ENCODE data around the gene EMP1. TPM values are rescaled to one million over a fixed set of nuclear protein-coding genes. Genes with fewer than 3 reads are reported as not detected.

Gene EMP1
- total and polyA plus RNA-seq, 2 donors (not counting 3 experiments of a cell fraction or from before 2014, with no cell fraction given): 265 to 528 TPM

DNA sequence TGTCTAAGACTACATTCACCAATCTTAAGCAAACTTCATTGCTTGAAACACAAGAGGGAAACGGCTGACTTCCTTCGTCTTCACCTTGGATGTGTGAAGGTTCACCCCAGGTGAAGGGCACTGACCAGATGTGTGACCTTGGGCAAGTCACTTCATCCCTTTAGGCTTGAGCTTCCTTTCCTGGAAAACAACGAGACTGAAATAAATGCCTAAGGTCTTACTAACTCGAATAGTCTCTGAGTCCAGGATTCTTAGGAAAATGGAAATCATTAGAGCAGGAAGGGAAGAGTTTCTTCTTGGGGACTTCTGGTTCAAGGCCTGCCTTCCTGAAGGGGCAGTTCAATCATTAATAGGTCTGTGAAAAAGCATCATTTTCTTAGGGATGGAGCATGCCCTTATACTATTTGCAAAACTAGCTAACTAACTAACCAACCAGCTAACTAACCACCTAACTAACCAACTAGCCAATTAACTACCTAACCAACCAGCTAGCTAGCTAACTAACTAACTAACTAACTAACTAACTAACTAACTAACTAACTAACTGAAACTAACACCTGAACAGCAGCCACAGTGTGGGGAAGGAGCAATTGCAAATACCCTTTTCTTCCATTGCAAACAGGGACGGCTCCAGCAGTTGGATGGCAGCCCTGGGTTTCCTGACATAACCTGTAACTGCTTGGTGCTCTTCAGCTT, 31.5 kb upstream of the EMP1 start:
- Histone ChIP-seq H2AFZ (ENCODE audit: low read depth, low read length) (peak overlapping the region; percentile 14), H3K4me1 (ENCODE audit: control insufficient read depth, extremely low read depth, insufficient read depth, low read length) (peaks cover 34% of the 10 kb centered on the region), H3K9ac (replicated peaks; ENCODE audit: extremely low read depth, insufficient read depth, low read length) (no peak overlapping the region), H3K4me3 (replicated peaks in 1 of 3; ENCODE audit: insufficient read depth in 1 of 3, low read depth in 1 of 3, low read length in 3 of 3) (no peak overlapping the region), H3K9me1 (replicated peaks; ENCODE audit: control insufficient read depth, extremely low read depth, insufficient read depth, low read length) (no peaks in the 10 kb centered on the region), H3K27ac (ENCODE audit: insufficient read depth, low read depth, low read length) (peak overlapping the region; percentile 54), H3K36me3 (ENCODE audit: control insufficient read depth in 2 of 2, extremely low read depth in 1 of 2, insufficient read depth in 2 of 2, low read length in 2 of 2) (no peaks in the 10 kb centered on the region), H3K79me2 (ENCODE audit: control insufficient read depth, insufficient read depth, low read length) (no peaks in the 10 kb centered on the region), H3K4me2 (ENCODE audit: insufficient read depth, low read length) (peak overlapping the region; percentile 23), H4K20me1 (replicated peaks; ENCODE audit: control insufficient read depth, extremely low read depth, insufficient read depth, low read length) (no peaks in the 10 kb centered on the region), H3K9me3 (replicated peaks; ENCODE audit: control insufficient read depth, insufficient read depth, low read length) (no peaks in the 10 kb centered on the region), H3K27me3 (ENCODE audit: control insufficient read depth in 2 of 2, insufficient read depth in 2 of 2, low read length in 2 of 2) (no peaks in the 10 kb centered on the region)
- CTCF ChIA-PET: interaction anchor here (0.9 to 1.6 kb wide), 5 partner anchors 10 to 90 kb away, joined by 3 to 7 read pairs (median 3); partner anchors contain the start of gene EMP1
- peak; percentile 72 for DNase-seq (ENCODE audit: low read depth, low spot score)
- POLR2A ChIA-PET: interaction anchor here (1.0 to 1.2 kb wide), 2 partner anchors 41 to 65 kb away, joined by 3 to 8 read pairs; no protein-coding TSS in a partner anchor
- TF ChIP-seq FOS (IDR thresholded peaks at IDR 0.05; ENCODE audit: borderline replicate concordance, insufficient read depth, low read length) (no peak), JUN (IDR thresholded peaks at IDR 0.05; ENCODE audit: borderline replicate concordance, insufficient read depth, insufficient read length, low read depth) (peak; percentile 70), POLR2AphosphoS5 (IDR thresholded peaks at IDR 0.05; ENCODE audit: insufficient read depth, low read depth, low read length) (peak; percentile 32)
- TF ChIP-seq, protein P1, sequence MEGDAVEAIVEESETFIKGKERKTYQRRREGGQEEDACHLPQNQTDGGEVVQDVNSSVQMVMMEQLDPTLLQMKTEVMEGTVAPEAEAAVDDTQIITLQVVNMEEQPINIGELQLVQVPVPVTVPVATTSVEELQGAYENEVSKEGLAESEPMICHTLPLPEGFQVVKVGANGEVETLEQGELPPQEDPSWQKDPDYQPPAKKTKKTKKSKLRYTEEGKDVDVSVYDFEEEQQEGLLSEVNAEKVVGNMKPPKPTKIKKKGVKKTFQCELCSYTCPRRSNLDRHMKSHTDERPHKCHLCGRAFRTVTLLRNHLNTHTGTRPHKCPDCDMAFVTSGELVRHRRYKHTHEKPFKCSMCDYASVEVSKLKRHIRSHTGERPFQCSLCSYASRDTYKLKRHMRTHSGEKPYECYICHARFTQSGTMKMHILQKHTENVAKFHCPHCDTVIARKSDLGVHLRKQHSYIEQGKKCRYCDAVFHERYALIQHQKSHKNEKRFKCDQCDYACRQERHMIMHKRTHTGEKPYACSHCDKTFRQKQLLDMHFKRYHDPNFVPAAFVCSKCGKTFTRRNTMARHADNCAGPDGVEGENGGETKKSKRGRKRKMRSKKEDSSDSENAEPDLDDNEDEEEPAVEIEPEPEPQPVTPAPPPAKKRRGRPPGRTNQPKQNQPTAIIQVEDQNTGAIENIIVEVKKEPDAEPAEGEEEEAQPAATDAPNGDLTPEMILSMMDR (IDR thresholded peaks at IDR 0.05; ENCODE audit: extremely low read depth in 1 of 2, insufficient read depth in 1 of 2, low read depth in 1 of 2, low read length in 2 of 2): no peak
- dilution Hi-C loops (cut with MboI; ENCODE audit: extremely low pct_ligation_motif_present, low sequenced_read_pairs) (no loop called here), intact Hi-C loops (cut with micrococcal nuclease) (loop anchor here (1.0 kb wide), 3 partner anchors 31 to 67 kb away; partner anchors contain the start of gene EMP1)
- FAIRE-seq: peak; percentile 86
- BruUV-seq (replicated peaks): no TSS peak

All from endothelial cell of umbilical vein (primary cell).